RWPE1 (cell line): ENCODE results near the gene FXYD5.
"Not testable (repeated sequence)": the region's sequence is repeated elsewhere in the genome, so short reads cannot be mapped to it uniquely, and the experiment has no call there.

Experiments used
- CTCF ChIA-PET: fragments of 350-600 bp; sonication (Branson Sonifier 250); formaldehyde crosslinking; extraction: SDS; loops from one replicate; lab custom pipeline; 2021; lab: Yijun Ruan, JAX
- POLR2A ChIA-PET: fragments of 400-600 bp; formaldehyde crosslinking; extraction: SDS; loops from one replicate; lab custom pipeline; 2020; ENCODE audit warnings: antibody characterized with exemption; ENCODE audit not compliant: low non-redundant PET; lab: Yijun Ruan, JAX
- DNase-seq: peaks from one replicate; pipeline ENCODE4 v3.0.0; 2012; ENCODE audit warnings: low spot score
- H3K27ac ChIP-seq: fragments of 450-650 bp; 2 replicates; pipeline ENCODE4 v1.5.1; 2017
- TF ChIP-seq, protein P1 (sequence below): fragments of 450-650 bp; conservative IDR thresholded peaks from 2 replicates; pipeline ENCODE4 v1.5.1; 2017; ENCODE audit warnings: low read depth, mild to moderate bottlenecking

Gene FXYD5

DNA sequence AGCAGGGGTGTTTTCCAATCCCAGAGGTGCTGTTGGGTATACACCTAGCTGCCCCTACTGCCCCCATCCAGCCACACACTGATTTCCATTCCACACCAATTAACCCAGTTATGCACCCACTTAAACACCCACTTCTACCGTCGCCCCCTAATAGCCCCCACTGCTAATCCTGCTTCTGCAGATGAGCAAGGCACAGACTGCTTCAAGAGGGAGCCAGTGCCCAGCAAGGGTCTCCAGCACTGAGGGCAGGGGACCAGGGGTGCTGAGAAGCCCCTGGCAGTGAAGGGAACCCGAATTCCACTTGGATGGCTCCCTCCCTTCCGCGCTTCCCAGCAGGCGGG lies 10.3 kb upstream of the FXYD5 start:
- no peak overlapping the region for H3K27ac ChIP-seq
- no peak for DNase-seq
- ChIA-PET CTCF (interaction anchor here (0.6 to 0.8 kb wide), 2 partner anchors 9 to 76 kb away, joined by 3 read pairs; no protein-coding TSS in a partner anchor), POLR2A (interaction anchor here (0.9 kb wide), 1 partner anchor 10 kb away, joined by 3 read pairs; no protein-coding TSS in a partner anchor)
- TF ChIP-seq, protein P1, sequence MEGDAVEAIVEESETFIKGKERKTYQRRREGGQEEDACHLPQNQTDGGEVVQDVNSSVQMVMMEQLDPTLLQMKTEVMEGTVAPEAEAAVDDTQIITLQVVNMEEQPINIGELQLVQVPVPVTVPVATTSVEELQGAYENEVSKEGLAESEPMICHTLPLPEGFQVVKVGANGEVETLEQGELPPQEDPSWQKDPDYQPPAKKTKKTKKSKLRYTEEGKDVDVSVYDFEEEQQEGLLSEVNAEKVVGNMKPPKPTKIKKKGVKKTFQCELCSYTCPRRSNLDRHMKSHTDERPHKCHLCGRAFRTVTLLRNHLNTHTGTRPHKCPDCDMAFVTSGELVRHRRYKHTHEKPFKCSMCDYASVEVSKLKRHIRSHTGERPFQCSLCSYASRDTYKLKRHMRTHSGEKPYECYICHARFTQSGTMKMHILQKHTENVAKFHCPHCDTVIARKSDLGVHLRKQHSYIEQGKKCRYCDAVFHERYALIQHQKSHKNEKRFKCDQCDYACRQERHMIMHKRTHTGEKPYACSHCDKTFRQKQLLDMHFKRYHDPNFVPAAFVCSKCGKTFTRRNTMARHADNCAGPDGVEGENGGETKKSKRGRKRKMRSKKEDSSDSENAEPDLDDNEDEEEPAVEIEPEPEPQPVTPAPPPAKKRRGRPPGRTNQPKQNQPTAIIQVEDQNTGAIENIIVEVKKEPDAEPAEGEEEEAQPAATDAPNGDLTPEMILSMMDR = no peak

DNA sequence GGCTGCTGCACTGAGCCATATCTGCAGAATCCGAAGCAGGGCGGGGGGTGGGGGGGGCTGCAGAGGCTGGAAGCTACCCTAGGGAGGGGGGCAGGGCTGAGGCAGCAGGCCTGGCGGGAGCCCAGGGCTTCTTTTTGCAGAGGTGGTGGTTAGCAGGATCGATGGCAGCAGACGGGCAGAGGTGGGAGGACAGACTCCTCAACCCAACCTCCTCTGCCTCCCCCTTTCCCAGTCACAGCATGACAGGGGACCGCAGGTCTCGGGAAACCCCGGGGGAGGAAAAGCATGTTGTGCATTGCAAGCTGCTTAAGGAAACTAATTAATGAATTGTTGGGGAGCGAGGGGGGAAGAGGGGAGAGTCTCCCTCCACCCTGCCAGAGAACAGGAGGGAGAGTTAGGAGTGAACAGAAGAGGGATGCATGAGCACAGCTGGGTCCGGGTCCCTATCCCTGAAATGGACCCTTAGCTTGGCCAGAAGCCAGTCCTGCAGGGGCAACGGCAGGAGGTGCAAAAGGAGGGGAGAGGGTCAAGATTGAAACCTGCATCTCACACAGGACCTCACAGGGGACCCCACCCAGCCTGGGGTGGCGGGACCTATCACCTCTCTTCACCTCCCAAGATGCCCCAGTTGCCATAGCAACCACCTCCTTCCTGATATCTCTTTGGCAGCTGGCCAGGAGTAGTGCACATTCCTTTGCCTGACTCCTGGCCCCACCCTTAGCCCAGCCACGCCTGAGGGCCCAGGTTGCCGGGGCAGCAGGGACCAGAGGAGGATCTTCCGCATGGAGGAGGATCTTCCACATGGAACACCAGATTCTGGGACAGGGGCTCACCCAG lies 9.7 kb upstream of the FXYD5 start:
- CTCF ChIA-PET = interaction anchor here (0.8 to 1.6 kb wide), 2 partner anchors 9 to 10 kb away, joined by 3 to 8 read pairs; partner anchors contain the start of gene FXYD5
- TF ChIP-seq, protein P1 = no peak
- H3K27ac ChIP-seq = no peak overlapping the region
- DNase-seq = peak; percentile 91
- POLR2A ChIA-PET = interaction anchor here (0.9 kb wide), 1 partner anchor 9 kb away, joined by 3 read pairs; no protein-coding TSS in a partner anchor

DNA sequence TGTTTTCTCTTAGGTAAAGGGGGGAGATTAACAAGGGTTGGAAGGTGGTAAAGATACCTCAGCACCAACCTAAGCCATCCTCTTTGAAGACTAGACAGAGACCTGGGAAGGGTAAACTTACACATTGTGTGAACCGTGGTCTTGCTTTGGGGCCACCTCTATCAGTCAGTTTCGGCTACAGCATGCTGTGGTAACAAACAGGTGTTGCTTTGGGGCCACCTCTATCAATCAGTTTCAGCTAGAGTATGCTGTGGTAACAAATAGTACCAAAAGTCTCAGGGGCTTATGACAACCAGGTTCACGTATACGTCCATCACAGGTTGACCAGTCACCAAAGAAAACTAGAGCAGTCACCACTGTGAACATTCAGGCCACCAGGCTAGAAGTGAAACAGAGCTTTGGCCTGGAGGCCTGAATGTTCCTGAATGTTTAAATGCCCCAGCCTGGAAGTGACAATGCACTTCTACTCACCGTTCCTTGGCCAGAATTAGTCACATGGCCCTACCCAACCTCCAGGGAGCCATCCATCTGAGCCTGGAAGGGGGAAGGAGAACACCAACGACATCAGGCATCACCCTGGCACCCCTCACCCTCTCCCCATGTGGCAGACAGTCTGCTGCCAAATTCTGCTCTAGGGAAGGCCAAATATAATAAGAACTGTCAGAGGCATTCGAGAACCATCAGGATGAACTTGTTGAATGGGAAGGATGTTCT lies 7.6 kb upstream of the FXYD5 start:
- DNase-seq = no peak
- no peak overlapping the region for H3K27ac ChIP-seq
- ChIA-PET CTCF (no interaction called here), POLR2A (no interaction called here)
- TF ChIP-seq, protein P1 = no peak

DNA sequence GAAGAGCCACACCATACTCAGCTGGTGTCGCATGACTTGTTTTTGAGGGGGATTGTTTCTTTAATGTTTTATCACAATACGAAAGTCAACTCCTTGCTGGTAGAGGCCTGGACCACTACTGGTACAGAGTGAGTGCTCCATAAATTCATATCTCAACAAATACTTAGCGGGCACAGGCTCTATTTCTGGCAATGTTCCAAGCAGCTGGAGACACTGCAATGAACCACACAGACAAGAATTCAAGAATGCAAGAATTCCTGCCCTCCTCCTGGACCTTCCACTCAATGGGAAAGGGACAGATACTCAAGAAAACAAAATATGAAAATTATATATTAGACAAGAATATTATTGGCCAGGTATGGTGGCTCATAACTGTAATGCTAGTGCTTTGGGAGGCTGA lies 5.1 kb upstream of the FXYD5 start:
- no peak for DNase-seq
- POLR2A ChIA-PET = no interaction called here
- TF ChIP-seq, protein P1 = no peak
- CTCF ChIA-PET = no interaction called here
- no peak overlapping the region for H3K27ac ChIP-seq

DNA sequence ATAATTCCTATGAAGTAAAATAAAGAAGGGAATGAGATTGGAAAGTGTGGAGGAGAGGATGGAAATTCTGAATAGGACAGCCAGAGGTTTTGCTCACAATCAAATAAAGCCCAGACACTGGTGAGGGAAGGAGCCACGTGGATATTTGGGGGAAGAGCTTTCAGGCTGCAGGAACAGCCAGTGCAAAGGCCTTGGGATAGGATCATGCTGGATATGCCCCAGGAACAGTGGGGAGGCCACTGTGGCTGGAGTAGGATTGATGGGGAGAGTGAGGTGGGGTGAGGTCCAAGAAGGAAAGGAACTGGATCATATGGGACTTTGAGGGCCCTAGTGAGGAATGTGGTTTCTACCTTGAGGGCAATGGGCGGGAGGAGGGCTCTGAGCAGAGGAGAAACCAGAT lies 4.1 kb upstream of the FXYD5 start:
- ChIA-PET CTCF (interaction anchor here (0.6 kb wide), 1 partner anchor 55 kb away, joined by 3 read pairs; no protein-coding TSS in a partner anchor), POLR2A (no interaction called here)
- H3K27ac ChIP-seq = no peak overlapping the region
- TF ChIP-seq, protein P1 = no peak
- no peak for DNase-seq

DNA sequence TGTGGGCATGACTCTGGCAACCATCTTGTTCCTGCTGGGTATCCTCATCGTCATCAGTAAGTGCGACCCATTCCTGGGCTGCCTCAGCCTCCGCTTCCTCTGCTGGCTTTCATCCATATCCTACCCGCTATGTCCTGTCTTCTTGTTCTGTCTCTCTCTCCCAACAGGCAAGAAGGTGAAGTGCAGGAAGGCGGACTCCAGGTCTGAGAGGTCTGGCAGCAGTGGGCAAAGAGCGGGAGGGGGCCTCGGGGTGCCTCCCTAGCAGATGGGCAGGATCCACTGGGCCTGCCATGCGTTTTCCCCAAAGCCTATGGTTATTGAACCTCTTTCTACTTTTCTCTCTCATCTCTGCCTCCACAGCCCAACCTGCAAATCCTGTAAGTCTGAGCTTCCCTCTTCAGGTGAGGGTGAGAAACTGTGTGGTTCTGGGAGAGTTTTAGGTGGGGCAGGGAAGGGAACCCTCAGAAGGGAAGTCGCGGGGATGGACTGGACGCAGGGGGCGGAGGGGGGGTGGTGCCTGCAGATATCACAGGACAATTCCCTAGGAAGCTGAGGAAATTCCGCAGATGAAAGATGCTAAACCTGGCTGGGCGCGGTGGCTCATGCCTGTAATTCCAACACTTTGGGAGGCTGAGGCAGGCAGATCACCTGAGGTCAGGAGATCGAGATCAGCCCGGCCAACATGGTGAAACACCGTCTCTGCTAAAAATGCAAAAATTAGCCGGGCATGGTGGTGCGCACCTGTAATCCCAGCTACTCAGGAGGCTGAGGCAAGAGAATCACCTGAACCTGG lies 3.1 kb upstream of the FXYD5 start:
- H3K27ac ChIP-seq = no peak overlapping the region
- TF ChIP-seq, protein P1 = no peak
- CTCF ChIA-PET = interaction anchor here (1.2 kb wide), 1 partner anchor 85 kb away, joined by 3 read pairs; no protein-coding TSS in a partner anchor
- POLR2A ChIA-PET = no interaction called here
- DNase-seq = no peak

DNA sequence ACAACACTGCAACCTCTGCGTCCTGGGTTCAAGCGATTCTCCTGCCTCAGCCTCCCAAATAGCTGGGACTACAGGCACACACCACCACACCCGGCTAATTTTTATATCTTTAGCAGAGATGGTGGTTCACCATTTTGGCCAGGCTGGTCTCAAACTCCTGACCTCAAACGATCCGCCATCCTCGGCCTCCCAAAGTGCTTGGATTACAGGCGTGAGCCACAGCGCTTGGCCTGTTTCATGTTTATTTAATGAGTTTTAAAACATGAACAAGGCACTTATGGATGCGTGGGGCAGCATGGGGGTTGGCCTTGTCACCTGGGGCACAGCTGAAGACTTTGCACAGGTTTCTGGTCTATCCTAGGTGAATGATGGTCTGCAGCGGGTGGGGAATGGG lies 1.4 kb upstream of the FXYD5 start:
- H3K27ac ChIP-seq, DNase-seq, POLR2A ChIA-PET: not testable (repeated sequence)
- CTCF ChIA-PET = interaction anchor here (0.9 to 1.7 kb wide), 2 partner anchors 86 to 87 kb away, joined by 3 to 6 read pairs; no protein-coding TSS in a partner anchor
